ENCODE results near the gene DENND5A.
"Not testable (repeated sequence)": the region's sequence is repeated elsewhere in the genome, so short reads cannot be mapped to it uniquely, and the experiment has no call there.

Gene DENND5A

GRCh38 chr11:9176136-9176535 lies 89.0 kb downstream of the DENND5A start:
- Histone ChIP-seq H3K36me3 (ENCODE audit: control insufficient read depth, insufficient read depth, low read length) (peaks cover 61% of the 10 kb centered on the region), H3K9ac (ENCODE audit: low read depth, low read length) (no peak overlapping the region), H3K27ac (ENCODE audit: low read depth, low read length) (no peak overlapping the region), H3K9me3 (ENCODE audit: control insufficient read depth, insufficient read depth, low read length) (no peaks in the 10 kb centered on the region), H3K4me3 (ENCODE audit: low read depth, low read length) (no peak overlapping the region), H3K27me3 (ENCODE audit: control insufficient read depth, insufficient read depth, low read length) (no peaks in the 10 kb centered on the region), H3K4me1 (ENCODE audit: control insufficient read depth, insufficient read depth, low read length) (no peaks in the 10 kb centered on the region)

- peaks cover 62% of the 10 kb centered on the region for H3K36me3 ChIP-seq (ENCODE audit: control insufficient read depth, insufficient read depth, low read length)
- no peak overlapping the region for H3K9ac ChIP-seq (ENCODE audit: low read depth, low read length)
- H3K9me3 ChIP-seq (ENCODE audit: control insufficient read depth, insufficient read depth, low read length): no peaks in the 10 kb centered on the region
- H3K4me3 ChIP-seq (ENCODE audit: low read depth, low read length): no peak overlapping the region
- H3K4me1 ChIP-seq (ENCODE audit: control insufficient read depth, insufficient read depth, low read length): no peaks in the 10 kb centered on the region
- no peak overlapping the region for H3K27ac ChIP-seq (ENCODE audit: low read depth, low read length)
- H3K27me3 ChIP-seq (ENCODE audit: control insufficient read depth, insufficient read depth, low read length): no peaks in the 10 kb centered on the region
Measured at GRCh38 chr11:9172389-9172788, 92.8 kb downstream of the DENND5A start.

GRCh38 chr11:9170450-9170849 lies 94.7 kb downstream of the DENND5A start:
- H3K9ac ChIP-seq (ENCODE audit: low read depth, low read length): no peak overlapping the region
- H3K4me1 ChIP-seq (ENCODE audit: control insufficient read depth, insufficient read depth, low read length): no peaks in the 10 kb centered on the region
- H3K36me3 ChIP-seq (ENCODE audit: control insufficient read depth, insufficient read depth, low read length): peaks cover 51% of the 10 kb centered on the region
- no peaks in the 10 kb centered on the region for H3K9me3 ChIP-seq (ENCODE audit: control insufficient read depth, insufficient read depth, low read length)
- H3K27me3 ChIP-seq (ENCODE audit: control insufficient read depth, insufficient read depth, low read length): no peaks in the 10 kb centered on the region
- H3K4me3 ChIP-seq (ENCODE audit: low read depth, low read length): no peak overlapping the region
- no peak overlapping the region for H3K27ac ChIP-seq (ENCODE audit: low read depth, low read length)

DNA sequence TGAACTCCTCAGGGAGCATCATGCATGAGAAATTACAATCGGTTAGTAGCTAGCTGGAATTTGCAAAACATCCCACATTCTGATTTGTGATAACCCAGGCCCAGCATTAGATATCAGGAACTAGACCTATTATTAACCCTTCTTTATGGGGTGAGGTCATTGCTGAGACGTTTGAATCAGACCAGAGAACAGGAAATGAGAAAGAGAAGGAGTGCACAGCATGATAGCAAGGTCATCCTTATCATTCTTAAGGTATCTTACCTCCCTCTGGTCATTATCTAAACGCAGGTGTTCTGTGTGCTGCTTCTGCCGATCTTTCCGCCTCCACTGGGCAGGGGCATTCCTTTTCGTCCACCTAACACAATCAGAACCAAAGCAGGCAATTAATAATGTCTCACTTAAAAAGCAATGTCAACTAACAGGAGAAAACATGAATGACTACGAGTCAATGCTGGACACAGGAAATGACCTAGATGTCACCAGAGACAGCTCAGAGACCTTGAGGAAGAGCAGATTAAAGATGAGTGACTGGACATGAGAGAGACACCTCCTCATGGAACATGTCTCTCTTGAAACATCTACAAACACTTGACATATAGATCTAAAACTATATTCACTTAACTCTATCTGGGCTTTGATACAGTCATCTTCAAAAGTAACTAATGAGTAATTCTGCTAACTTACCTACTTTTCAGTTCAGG lies 95.4 kb downstream of the DENND5A start:
- H3K9ac ChIP-seq (ENCODE audit: low read depth, low read length): no peak overlapping the region
- no peaks in the 10 kb centered on the region for H3K9me3 ChIP-seq (ENCODE audit: control insufficient read depth, insufficient read depth, low read length)
- no peak overlapping the region for H3K27ac ChIP-seq (ENCODE audit: low read depth, low read length)
- no peaks in the 10 kb centered on the region for H3K4me1 ChIP-seq (ENCODE audit: control insufficient read depth, insufficient read depth, low read length)
- H3K27me3 ChIP-seq (ENCODE audit: control insufficient read depth, insufficient read depth, low read length): no peaks in the 10 kb centered on the region
- H3K4me3 ChIP-seq (ENCODE audit: low read depth, low read length): no peak overlapping the region
- H3K36me3 ChIP-seq (ENCODE audit: control insufficient read depth, insufficient read depth, low read length): peaks cover 52% of the 10 kb centered on the region

- H3K36me3 ChIP-seq (ENCODE audit: control insufficient read depth, insufficient read depth, low read length): peaks cover 51% of the 10 kb centered on the region
- not testable (repeated sequence) for H3K4me1 ChIP-seq (ENCODE audit: control insufficient read depth, insufficient read depth, low read length); H3K27ac ChIP-seq (ENCODE audit: low read depth, low read length); H3K27me3 ChIP-seq (ENCODE audit: control insufficient read depth, insufficient read depth, low read length); H3K4me3 ChIP-seq (ENCODE audit: low read depth, low read length); H3K9ac ChIP-seq (ENCODE audit: low read depth, low read length); H3K9me3 ChIP-seq (ENCODE audit: control insufficient read depth, insufficient read depth, low read length)
Measured at GRCh38 chr11:9161991-9162390, 103.2 kb downstream of the DENND5A start.

GRCh38 chr11:9160166-9160565 lies 105.0 kb downstream of the DENND5A start:
- H3K9me3 ChIP-seq (ENCODE audit: control insufficient read depth, insufficient read depth, low read length): no peaks in the 10 kb centered on the region
- H3K9ac ChIP-seq (ENCODE audit: low read depth, low read length): no peak overlapping the region
- peaks cover 49% of the 10 kb centered on the region for H3K36me3 ChIP-seq (ENCODE audit: control insufficient read depth, insufficient read depth, low read length)
- no peaks in the 10 kb centered on the region for H3K27me3 ChIP-seq (ENCODE audit: control insufficient read depth, insufficient read depth, low read length)
- no peaks in the 10 kb centered on the region for H3K4me1 ChIP-seq (ENCODE audit: control insufficient read depth, insufficient read depth, low read length)
- no peak overlapping the region for H3K27ac ChIP-seq (ENCODE audit: low read depth, low read length)
- H3K4me3 ChIP-seq (ENCODE audit: low read depth, low read length): no peak overlapping the region

DNA sequence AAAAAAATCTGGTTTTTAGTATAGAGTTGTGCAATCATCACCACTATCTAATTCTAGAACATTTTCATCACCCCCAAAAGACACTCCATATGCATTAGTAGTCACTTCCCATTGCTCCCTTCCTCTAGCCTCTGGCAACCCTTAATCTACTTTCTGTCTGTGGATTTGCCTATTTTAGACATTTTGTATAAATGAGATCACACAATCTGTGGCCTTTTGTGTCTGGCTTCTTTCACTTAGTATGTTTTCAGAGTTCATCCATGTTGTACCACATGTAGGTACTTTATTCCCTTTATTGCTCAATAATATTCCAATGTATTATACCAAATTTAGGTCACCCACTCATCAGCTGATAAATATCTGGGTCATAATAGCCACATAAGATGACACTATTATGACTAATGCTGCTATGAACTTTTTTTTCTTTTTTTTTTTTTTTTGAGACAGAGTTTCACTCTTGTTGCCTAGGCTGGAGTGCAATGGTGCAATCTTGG lies 106.2 kb downstream of the DENND5A start:
- H3K36me3 ChIP-seq (ENCODE audit: control insufficient read depth, insufficient read depth, low read length): peaks cover 49% of the 10 kb centered on the region
- H3K4me3 ChIP-seq (ENCODE audit: low read depth, low read length): no peak overlapping the region
- no peak overlapping the region for H3K9ac ChIP-seq (ENCODE audit: low read depth, low read length)
- H3K4me1 ChIP-seq (ENCODE audit: control insufficient read depth, insufficient read depth, low read length): no peaks in the 10 kb centered on the region
- no peaks in the 10 kb centered on the region for H3K9me3 ChIP-seq (ENCODE audit: control insufficient read depth, insufficient read depth, low read length)
- H3K27me3 ChIP-seq (ENCODE audit: control insufficient read depth, insufficient read depth, low read length): no peaks in the 10 kb centered on the region
- no peak overlapping the region for H3K27ac ChIP-seq (ENCODE audit: low read depth, low read length)

DNA sequence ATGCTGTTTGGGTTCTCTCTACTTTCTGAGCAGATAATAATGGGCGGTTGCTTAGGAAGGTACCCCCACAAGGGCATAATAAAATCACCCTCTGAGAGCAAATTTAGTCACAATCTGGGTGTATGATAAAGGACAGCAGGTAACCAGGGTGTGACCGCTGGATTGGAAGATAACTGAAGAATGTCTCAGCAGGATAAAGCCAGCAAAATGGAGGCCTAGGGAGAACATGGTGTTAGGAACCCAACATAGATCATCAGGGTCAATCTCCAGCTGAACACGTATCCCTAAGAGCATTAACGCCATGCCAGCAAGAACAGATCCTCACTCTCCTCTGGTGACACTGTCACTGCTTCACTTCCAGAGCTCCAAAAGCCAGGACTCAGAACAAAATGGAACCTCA lies 109.2 kb downstream of the DENND5A start:
- Histone ChIP-seq H3K4me1 (ENCODE audit: control insufficient read depth, insufficient read depth, low read length) (no peaks in the 10 kb centered on the region), H3K4me3 (ENCODE audit: low read depth, low read length) (no peak overlapping the region), H3K9ac (ENCODE audit: low read depth, low read length) (no peak overlapping the region), H3K27ac (ENCODE audit: low read depth, low read length) (no peak overlapping the region), H3K9me3 (ENCODE audit: control insufficient read depth, insufficient read depth, low read length) (no peaks in the 10 kb centered on the region), H3K36me3 (ENCODE audit: control insufficient read depth, insufficient read depth, low read length) (peaks cover 64% of the 10 kb centered on the region), H3K27me3 (ENCODE audit: control insufficient read depth, insufficient read depth, low read length) (no peaks in the 10 kb centered on the region)

- Histone ChIP-seq H3K9me3 (ENCODE audit: control insufficient read depth, insufficient read depth, low read length) (no peaks in the 10 kb centered on the region), H3K4me3 (ENCODE audit: low read depth, low read length) (no peak overlapping the region), H3K4me1 (ENCODE audit: control insufficient read depth, insufficient read depth, low read length) (no peaks in the 10 kb centered on the region), H3K9ac (ENCODE audit: low read depth, low read length) (no peak overlapping the region), H3K27ac (ENCODE audit: low read depth, low read length) (no peak overlapping the region), H3K36me3 (ENCODE audit: control insufficient read depth, insufficient read depth, low read length) (peaks cover 66% of the 10 kb centered on the region), H3K27me3 (ENCODE audit: control insufficient read depth, insufficient read depth, low read length) (no peaks in the 10 kb centered on the region)
Measured at GRCh38 chr11:9153651-9154050, 111.5 kb downstream of the DENND5A start.

DNA sequence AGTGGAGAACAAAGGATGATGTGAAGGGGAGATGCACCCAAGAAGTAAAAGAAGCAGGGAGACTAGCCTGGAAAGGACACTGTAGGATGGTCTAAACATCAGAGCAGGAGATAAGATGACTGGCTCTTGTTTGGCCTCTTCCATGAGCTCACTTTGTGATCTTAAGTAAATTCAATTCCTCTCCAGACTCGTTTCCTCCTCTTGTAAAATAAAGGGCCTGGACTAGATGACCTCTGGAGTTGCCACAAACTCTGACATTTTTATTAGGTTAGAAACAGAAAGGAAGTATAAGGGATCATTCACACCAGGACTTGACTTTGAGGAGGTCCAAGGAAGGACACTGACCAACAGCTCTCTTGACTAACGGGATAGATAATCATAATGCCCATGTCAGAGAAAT lies 113.5 kb downstream of the DENND5A start:
- H3K4me3 ChIP-seq (ENCODE audit: low read depth, low read length): no peak overlapping the region
- H3K9me3 ChIP-seq (ENCODE audit: control insufficient read depth, insufficient read depth, low read length): no peaks in the 10 kb centered on the region
- H3K27me3 ChIP-seq (ENCODE audit: control insufficient read depth, insufficient read depth, low read length): no peaks in the 10 kb centered on the region
- H3K36me3 ChIP-seq (ENCODE audit: control insufficient read depth, insufficient read depth, low read length): peaks cover 71% of the 10 kb centered on the region
- H3K27ac ChIP-seq (ENCODE audit: low read depth, low read length): no peak overlapping the region
- H3K4me1 ChIP-seq (ENCODE audit: control insufficient read depth, insufficient read depth, low read length): no peaks in the 10 kb centered on the region
- H3K9ac ChIP-seq (ENCODE audit: low read depth, low read length): no peak overlapping the region

DNA sequence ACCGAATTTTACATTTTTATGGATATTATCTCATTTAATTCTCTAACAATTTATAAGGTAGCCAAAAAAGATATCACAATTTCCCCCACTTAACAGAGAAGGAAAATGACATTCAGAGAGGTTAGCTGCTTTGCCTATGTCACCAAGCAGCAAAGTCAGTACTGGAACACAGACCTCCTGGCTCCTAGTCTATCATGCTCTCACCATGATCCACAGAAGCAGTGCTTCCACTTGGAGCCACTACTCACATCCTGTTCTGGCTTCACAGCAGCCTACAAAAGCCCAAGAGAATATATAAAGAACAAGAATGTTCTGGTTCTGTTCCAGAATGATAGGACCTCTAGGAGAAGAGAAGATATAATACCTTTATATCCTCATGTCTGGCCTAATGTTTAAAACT lies 114.2 kb downstream of the DENND5A start:
- Histone ChIP-seq H3K9me3 (ENCODE audit: control insufficient read depth, insufficient read depth, low read length) (no peaks in the 10 kb centered on the region), H3K27me3 (ENCODE audit: control insufficient read depth, insufficient read depth, low read length) (no peaks in the 10 kb centered on the region), H3K9ac (ENCODE audit: low read depth, low read length) (no peak overlapping the region), H3K4me3 (ENCODE audit: low read depth, low read length) (no peak overlapping the region), H3K27ac (ENCODE audit: low read depth, low read length) (no peak overlapping the region), H3K36me3 (ENCODE audit: control insufficient read depth, insufficient read depth, low read length) (peaks cover 76% of the 10 kb centered on the region), H3K4me1 (ENCODE audit: control insufficient read depth, insufficient read depth, low read length) (no peaks in the 10 kb centered on the region)

Measured in HUES48 (cell line).